Breast epithelium (tissue), 4 donors: ENCODE measurements around the gene AGGF1. TPM values are rescaled to one million over a fixed set of nuclear protein-coding genes. Genes with fewer than 3 reads are reported as not detected.

Experiments
- DNase-seq, 2 donors: peaks; one replicate each; pipeline ENCODE4 v3.0.0-alpha.2; 2019; ENCODE audit warnings: low spot score in 2 of 2
- H3K27ac ChIP-seq, 2 donors: fragments of 200-600 bp; sonication (generic) in 1 of 2; one replicate each; pipeline ENCODE4 v1.5.1; 2016 to 2019; ENCODE audit warnings: mild to moderate bottlenecking in 1 of 2
- H3K27me3 ChIP-seq, 2 donors: fragments of 200-600 bp; sonication (generic) in 1 of 2; one replicate each; pipeline versions ENCODE4 v1.5.1 to v1.6.0; 2017 to 2019; ENCODE audit warnings: control low read depth in 1 of 2, mild to moderate bottlenecking in 1 of 2
- H3K36me3 ChIP-seq: fragments of 200-600 bp; one replicate; pipeline ENCODE4 v1.5.1; 2019
- H3K4me1 ChIP-seq, 2 donors: fragments of 200-600 bp; sonication (generic); one replicate each; pipeline ENCODE4 v1.5.1; 2016 to 2019; ENCODE audit warnings: control low read depth in 1 of 2
- H3K4me3 ChIP-seq, 3 donors: fragments of 200-600 bp; sonication (generic); 1 replicate in 2 of 3; 2 replicates in 1 of 3; pipeline ENCODE4 v1.5.1; 2016 to 2019; ENCODE audit warnings: mild to moderate bottlenecking in 3 of 3, moderate library complexity in 2 of 3
- H3K9me3 ChIP-seq, 2 donors: fragments of 200-600 bp; sonication (generic) in 1 of 2; one replicate each; pipeline ENCODE4 v1.5.1; 2016 to 2019; ENCODE audit warnings: control low read depth in 1 of 2
- POLR2A ChIP-seq: fragments of 450-650 bp; IDR thresholded peaks from one replicate; pipeline ENCODE4 v1.6.1; 2016; ENCODE audit warnings: antibody characterized with exemption, mild to moderate bottlenecking, moderate library complexity
- POLR2AphosphoS5 ChIP-seq, 3 donors: sonication (generic); formaldehyde crosslinking; IDR thresholded peaks; one replicate each; pipeline ENCODE4 v1.6.1; 2017; ENCODE audit warnings: antibody characterized with exemption in 3 of 3
- intact Hi-C: fragments of 100-400 bp; cut with DNase I; formaldehyde crosslinking; loops from one replicate; pipeline ENCODE4 v1.15.1; 2023; ENCODE audit warnings: low total_unique reads
- total RNA-seq, 3 donors: library from RNA; depleted of rRNA; stranded (reverse); fragments of >200 nt; gene quantifications; one replicate each; pipeline ENCODE4 v1.1.0, GENCODE V29; 2016
- TF ChIP-seq, protein P1 (sequence below), 3 donors: fragments of 450-650 bp; IDR thresholded peaks; one replicate each; pipeline ENCODE4 v1.5.1; 2016 to 2017; ENCODE audit warnings: antibody characterized with exemption in 3 of 3, mild to moderate bottlenecking in 3 of 3, moderate library complexity in 3 of 3

The AGGF1 gene
- total RNA-seq, 3 donors from 2014 or later, result 19.3 to 25.6 (median 25.6) TPM

DNA sequence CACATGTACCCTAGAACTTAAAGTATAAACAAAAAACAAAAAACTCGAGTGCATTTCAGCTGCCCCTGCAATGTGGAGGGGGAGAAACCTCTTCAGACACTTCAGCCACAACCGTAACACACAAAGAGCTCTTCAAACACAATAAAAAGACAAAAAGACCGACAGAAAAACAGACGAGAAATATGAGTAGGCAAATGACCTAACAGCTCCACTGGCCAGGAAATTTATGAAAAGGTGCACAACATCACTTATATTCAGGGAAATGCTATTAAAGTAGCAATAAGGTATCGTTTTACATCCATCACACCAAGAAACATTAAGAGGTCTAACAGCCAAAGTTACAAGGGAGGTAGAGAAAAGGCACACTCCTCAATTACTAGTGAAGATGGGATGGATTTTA is 50.7 kb downstream of the AGGF1 start:
- no peak overlapping the region for H3K27ac ChIP-seq
- no peak overlapping the region for H3K4me3 ChIP-seq
- TF ChIP-seq, protein P1, sequence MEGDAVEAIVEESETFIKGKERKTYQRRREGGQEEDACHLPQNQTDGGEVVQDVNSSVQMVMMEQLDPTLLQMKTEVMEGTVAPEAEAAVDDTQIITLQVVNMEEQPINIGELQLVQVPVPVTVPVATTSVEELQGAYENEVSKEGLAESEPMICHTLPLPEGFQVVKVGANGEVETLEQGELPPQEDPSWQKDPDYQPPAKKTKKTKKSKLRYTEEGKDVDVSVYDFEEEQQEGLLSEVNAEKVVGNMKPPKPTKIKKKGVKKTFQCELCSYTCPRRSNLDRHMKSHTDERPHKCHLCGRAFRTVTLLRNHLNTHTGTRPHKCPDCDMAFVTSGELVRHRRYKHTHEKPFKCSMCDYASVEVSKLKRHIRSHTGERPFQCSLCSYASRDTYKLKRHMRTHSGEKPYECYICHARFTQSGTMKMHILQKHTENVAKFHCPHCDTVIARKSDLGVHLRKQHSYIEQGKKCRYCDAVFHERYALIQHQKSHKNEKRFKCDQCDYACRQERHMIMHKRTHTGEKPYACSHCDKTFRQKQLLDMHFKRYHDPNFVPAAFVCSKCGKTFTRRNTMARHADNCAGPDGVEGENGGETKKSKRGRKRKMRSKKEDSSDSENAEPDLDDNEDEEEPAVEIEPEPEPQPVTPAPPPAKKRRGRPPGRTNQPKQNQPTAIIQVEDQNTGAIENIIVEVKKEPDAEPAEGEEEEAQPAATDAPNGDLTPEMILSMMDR (IDR thresholded peaks at IDR 0.05), result no peak
- TF ChIP-seq POLR2A, result no peak
- no peak for TF ChIP-seq POLR2AphosphoS5 (IDR thresholded peaks at IDR 0.05)
- H3K4me1 ChIP-seq, result peaks cover 0 to 5% of the 10 kb centered on the region in 2 donors
- H3K36me3 ChIP-seq, result no peaks in the 10 kb centered on the region
- intact Hi-C loops, result no loop called here
- no peaks in the 10 kb centered on the region for H3K9me3 ChIP-seq
- no peak for DNase-seq
- no peaks in the 10 kb centered on the region for H3K27me3 ChIP-seq

DNA sequence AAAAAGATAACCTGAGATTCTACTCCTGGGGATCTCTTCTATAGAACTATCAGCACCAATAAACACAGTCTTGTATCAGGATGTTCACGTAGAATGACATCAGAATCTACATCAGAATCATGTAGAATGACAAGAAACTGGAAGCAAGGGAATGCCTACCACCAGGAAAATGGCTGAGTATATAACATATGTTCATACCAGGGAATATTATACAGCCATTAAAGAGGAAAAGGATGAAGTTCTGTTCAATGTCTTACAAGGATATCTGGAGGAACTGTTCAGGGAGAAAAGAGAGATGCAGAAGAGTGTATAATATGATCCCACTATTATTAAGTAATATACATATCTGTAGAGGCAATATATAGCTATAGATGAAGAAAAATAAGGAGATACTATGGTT is 52.1 kb downstream of the AGGF1 start:
- TF ChIP-seq POLR2AphosphoS5 (IDR thresholded peaks at IDR 0.05) (no peak), POLR2A (no peak)
- TF ChIP-seq, protein P1 (IDR thresholded peaks at IDR 0.05), result no peak
- no peaks in the 10 kb centered on the region for H3K27me3 ChIP-seq
- H3K4me1 ChIP-seq, result no peaks in the 10 kb centered on the region
- no peak overlapping the region for H3K27ac ChIP-seq
- no peak for DNase-seq
- H3K36me3 ChIP-seq, result no peaks in the 10 kb centered on the region
- H3K9me3 ChIP-seq, result no peaks in the 10 kb centered on the region
- intact Hi-C loops, result no loop called here
- no peak overlapping the region for H3K4me3 ChIP-seq

DNA sequence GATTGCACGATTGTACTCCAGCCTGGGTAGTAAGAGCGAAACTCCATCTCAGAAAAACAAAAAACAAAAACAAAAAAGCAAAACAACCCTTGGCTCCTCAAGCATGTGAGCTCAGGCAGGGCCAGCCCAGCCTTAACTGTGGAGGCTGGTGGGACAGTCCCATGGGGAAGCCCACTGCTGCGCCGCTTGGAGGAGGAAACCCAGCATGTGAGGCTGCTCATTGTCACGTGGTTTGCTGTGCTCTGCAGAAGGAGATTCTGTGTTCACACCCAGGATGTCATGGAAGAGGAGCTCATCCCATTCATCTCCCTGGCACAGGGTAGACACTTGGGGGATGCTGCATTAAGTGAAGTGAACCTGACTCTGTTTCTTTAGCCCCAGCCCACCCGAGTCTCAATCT is 52.9 kb downstream of the AGGF1 start:
- DNase-seq, result no peak
- intact Hi-C loops, result no loop called here
- no peak for TF ChIP-seq POLR2AphosphoS5 (IDR thresholded peaks at IDR 0.05)
- TF ChIP-seq, protein P1 (IDR thresholded peaks at IDR 0.05), result no peak

DNA sequence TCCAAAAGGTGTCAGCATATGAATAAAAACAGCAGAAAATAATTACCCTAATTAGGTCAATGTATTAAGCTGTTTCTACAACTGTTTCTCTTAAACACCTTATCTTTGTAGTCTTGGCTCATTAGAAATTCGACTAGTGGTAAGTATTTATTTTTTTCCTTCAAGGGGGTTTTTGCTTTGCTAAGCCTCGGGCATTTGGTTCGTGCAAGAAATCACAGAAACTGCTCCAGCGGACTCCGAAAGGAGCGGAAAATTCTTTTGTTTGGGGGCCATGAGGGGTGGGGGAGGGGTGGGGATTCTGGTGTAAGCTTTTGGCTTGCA is 56.1 kb downstream of the AGGF1 start:
- intact Hi-C loops, result no loop called here
- no peak for DNase-seq
- no peaks in the 10 kb centered on the region for H3K27me3 ChIP-seq
- H3K27ac ChIP-seq, result peak overlapping the region; percentile 92 to 94
- TF ChIP-seq POLR2AphosphoS5 (IDR thresholded peaks at IDR 0.05) (no peak), POLR2A (no peak)
- TF ChIP-seq, protein P1 (IDR thresholded peaks at IDR 0.05), result no peak
- peak overlapping the region; percentile 70 to 82 (median 77) for H3K4me3 ChIP-seq
- H3K9me3 ChIP-seq, result no peaks in the 10 kb centered on the region
- H3K4me1 ChIP-seq, result no peaks in the 10 kb centered on the region
- no peaks in the 10 kb centered on the region for H3K36me3 ChIP-seq

More for the DNA sequence above, 52.9 kb downstream of the AGGF1 start:
- H3K27ac ChIP-seq, result no peak overlapping the region
- no peaks in the 10 kb centered on the region for H3K9me3 ChIP-seq
- H3K4me1 ChIP-seq, result no peaks in the 10 kb centered on the region
- no peak overlapping the region for H3K4me3 ChIP-seq
- H3K27me3 ChIP-seq, result no peaks in the 10 kb centered on the region
- no peaks in the 10 kb centered on the region for H3K36me3 ChIP-seq

DNA sequence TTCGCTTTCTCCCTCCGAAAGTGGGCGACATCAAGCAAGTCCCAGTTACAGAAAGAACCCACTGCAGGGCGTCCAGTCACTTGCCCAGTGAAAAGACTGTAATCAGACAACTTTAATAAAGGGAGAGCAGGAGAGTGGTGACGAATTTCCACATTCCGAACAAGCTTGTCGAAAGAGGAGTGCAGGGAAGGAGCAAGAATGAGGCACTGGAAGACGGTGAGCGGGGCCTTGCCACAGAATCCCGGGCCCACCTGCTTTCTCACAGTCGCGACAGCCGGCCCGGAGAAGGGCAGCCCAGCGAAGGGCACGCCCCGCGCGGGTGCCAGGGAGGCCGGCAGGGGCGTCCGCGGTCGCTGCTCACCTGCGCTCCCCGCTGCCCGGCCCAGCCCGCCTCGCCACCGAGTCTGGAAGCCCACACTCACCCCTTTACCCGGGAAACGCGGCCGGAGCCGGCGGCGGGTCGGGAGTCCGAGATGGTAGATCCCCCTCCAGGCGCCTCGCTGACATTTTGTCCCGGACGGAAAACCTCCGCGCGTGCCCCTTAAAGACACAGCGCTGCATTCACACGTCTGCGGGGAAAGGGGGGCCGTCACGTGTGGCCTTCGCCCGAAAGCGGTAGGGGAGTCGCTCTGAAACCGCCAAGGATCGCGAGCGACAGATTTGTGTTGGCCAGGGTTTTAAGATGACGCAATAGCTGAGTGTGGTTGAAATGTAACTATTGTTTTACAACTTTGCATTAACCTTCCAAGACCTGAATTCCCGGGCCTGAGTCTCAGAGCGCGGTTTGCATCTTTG is 56.7 kb downstream of the AGGF1 start, which contains the start of gene ZBED3:
ZBED3 (minus strand) TSS at position 597 of the 795 bp plus-strand sequence. CDS start 9,407 bp downstream, outside the sequence.
- DNase-seq, result peak in 1 of 2 donors; percentile 39
- H3K27me3 ChIP-seq, result no peaks in the 10 kb centered on the region
- peak within 1 kb of the TSS; percentile 70 to 82 (median 77) for H3K4me3 ChIP-seq
- H3K9me3 ChIP-seq, result no peaks in the 10 kb centered on the region
- intact Hi-C loops, result no loop called here
- TF ChIP-seq, protein P1 (IDR thresholded peaks at IDR 0.05), result no peak
- TF ChIP-seq POLR2AphosphoS5 (IDR thresholded peaks at IDR 0.05) (peak in 2 of 3 donors; percentile 25 to 38), POLR2A (no peak)
- peak within 1 kb of the TSS; percentile 92 to 94 for H3K27ac ChIP-seq
- no peaks in the 10 kb centered on the region for H3K4me1 ChIP-seq
- no peaks in the 10 kb centered on the region for H3K36me3 ChIP-seq
